ENCODE results near the gene EHBP1.

- TF ChIP-seq CREB1 (IDR thresholded peaks at IDR 0.05; ENCODE audit: low read depth) (no peak), TCF12 (IDR thresholded peaks at IDR 0.05; ENCODE audit: low read depth) (no peak), EGR1 (IDR thresholded peaks at IDR 0.05) (no peak), NFIC (IDR thresholded peaks at IDR 0.05) (no peak)
Observed at GRCh38 chr2:63058921-63059792, 353.6 kb downstream of the EHBP1 start.
